Neural cell (in vitro differentiated cells): ENCODE data around the gene PDE1C. TPM values are rescaled to one million over a fixed set of nuclear protein-coding genes. Genes with fewer than 3 reads are reported as not detected.
A peak's percentile ranks its signal among the peaks of the same experiment; 100 is the strongest.

ENCODE experiments used
- H2AFZ ChIP-seq: fragments of 200-600, 300-800 bp; sonication (generic), shearing (Covaris generic); 2 replicates; pipeline ENCODE4 v1.6.0; 2014; ENCODE audit warnings: low read depth, mild to moderate bottlenecking, antibody characterized with exemption, low read length, moderate library complexity
- H3F3A ChIP-seq: fragments of 200-600 bp; shearing (Covaris generic); 2 replicates; pipeline ENCODE4 v1.6.1; 2016; ENCODE audit warnings: mild to moderate bottlenecking, moderate library complexity, mixed read lengths, antibody characterized with exemption, low read length; ENCODE audit not compliant: insufficient read depth, poor library complexity, severe bottlenecking
- H3K27ac ChIP-seq: fragments of 200-600, 300-800 bp; sonication (generic), shearing (Covaris generic); 2 replicates; pipeline ENCODE4 v1.5.1; 2014; ENCODE audit warnings: mild to moderate bottlenecking, low read length, moderate library complexity
- H3K27me3 ChIP-seq: fragments of 300-800, 200-600 bp; sonication (generic), shearing (Covaris generic); 2 replicates; pipeline ENCODE4 v1.6.0; 2014; ENCODE audit warnings: mild to moderate bottlenecking, low read depth, low read length, moderate library complexity; ENCODE audit not compliant: insufficient read depth
- H3K36me3 ChIP-seq: fragments of 300-800, 200-600 bp; sonication (generic), shearing (Covaris generic); 2 replicates; pipeline ENCODE4 v1.5.1; 2014; ENCODE audit warnings: mild to moderate bottlenecking, antibody characterized with exemption, low read length, moderate library complexity; ENCODE audit not compliant: insufficient read depth
- H3K4me2 ChIP-seq: fragments of 300-800, 200-600 bp; sonication (generic), shearing (Covaris generic); 2 replicates; pipeline ENCODE4 v1.6.0; 2014; ENCODE audit warnings: mild to moderate bottlenecking, low read length
- H3K4me3 ChIP-seq: fragments of 300-800, 200-600 bp; sonication (generic), shearing (Covaris generic); 2 replicates; pipeline ENCODE4 v1.5.1; 2014; ENCODE audit warnings: mild to moderate bottlenecking, low read length, moderate library complexity
- H3K79me2 ChIP-seq: fragments of 200-600 bp; shearing (Covaris generic); replicated peaks from 2 replicates; pipeline ENCODE4 v1.6.0; 2014; ENCODE audit warnings: mild to moderate bottlenecking, low read length, moderate library complexity; ENCODE audit not compliant: insufficient read depth
- H3K9ac ChIP-seq: fragments of 300-800, 200-600 bp; sonication (generic), shearing (Covaris generic); 2 replicates; pipeline ENCODE4 v1.6.1; 2016; ENCODE audit warnings: mild to moderate bottlenecking, low read length, mixed read lengths
- H3K9me2 ChIP-seq: fragments of 200-600 bp; shearing (Covaris generic); 2 replicates; pipeline ENCODE4 v1.6.1; 2016; ENCODE audit warnings: mild to moderate bottlenecking, low read length, mixed read lengths; ENCODE audit not compliant: insufficient read depth
- H3K9me3 ChIP-seq: fragments of 200-600, 300-800 bp; sonication (generic), shearing (Covaris generic); 2 replicates; pipeline ENCODE4 v1.6.1; 2016; ENCODE audit warnings: mild to moderate bottlenecking, mixed run types, low read length, moderate library complexity, mixed read lengths
- H4K20me1 ChIP-seq: fragments of 200-600 bp; shearing (Covaris generic); 2 replicates; pipeline ENCODE4 v1.6.1; 2016; ENCODE audit warnings: mild to moderate bottlenecking, mixed run types; ENCODE audit not compliant: insufficient read depth
- EP300 ChIP-seq: fragments of 450-650 bp; conservative IDR thresholded peaks from 2 replicates; pipeline ENCODE4 v1.6.1; 2014; ENCODE audit warnings: antibody characterized with exemption, mild to moderate bottlenecking, moderate library complexity; ENCODE audit not compliant: poor library complexity, severe bottlenecking
- EZH2 ChIP-seq: fragments of 200-600, 300-800 bp; shearing (Covaris generic), sonication (generic); IDR thresholded peaks from 2 replicates; pipeline ENCODE4 v1.6.1; 2014; ENCODE audit warnings: antibody characterized with exemption, low read length, borderline replicate concordance, mild to moderate bottlenecking; ENCODE audit not compliant: insufficient read depth, poor library complexity, severe bottlenecking
- MXI1 ChIP-seq: fragments of 450-650 bp; conservative IDR thresholded peaks from 2 replicates; pipeline ENCODE4 v1.6.1; 2014; ENCODE audit warnings: antibody characterized with exemption, mild to moderate bottlenecking; ENCODE audit not compliant: poor library complexity, severe bottlenecking
- POLR2AphosphoS5 ChIP-seq: IDR thresholded peaks from 2 replicates; pipeline ENCODE4 v1.6.1; 2012
- RAD21 ChIP-seq: fragments of 450-650 bp; conservative IDR thresholded peaks from 2 replicates; pipeline ENCODE4 v1.6.1; 2014; ENCODE audit warnings: antibody characterized with exemption, mild to moderate bottlenecking, moderate library complexity
- SMC3 ChIP-seq: fragments of 450-650 bp; conservative IDR thresholded peaks from 2 replicates; pipeline ENCODE4 v1.6.1; 2014; ENCODE audit warnings: antibody characterized with exemption, mild to moderate bottlenecking, moderate library complexity; ENCODE audit not compliant: poor library complexity
- TAF1 ChIP-seq: IDR thresholded peaks from 2 replicates; pipeline ENCODE4 v1.6.1; 2012; ENCODE audit warnings: low read depth
- polyA plus RNA-seq: library from polyadenylated mRNA; depleted of rRNA; stranded (reverse); fragments of >200 nt; gene quantifications from 2 replicates; pipeline ENCODE4 v1.2.3, GENCODE V29; 2014
- TF ChIP-seq, protein P1 (sequence below): IDR thresholded peaks from 2 replicates; pipeline ENCODE4 v1.6.1; 2012; ENCODE audit warnings: borderline replicate concordance
- TF ChIP-seq, protein P2 (sequence below): fragments of 450-650 bp; IDR thresholded peaks from 2 replicates; pipeline ENCODE4 v1.5.1; 2014; ENCODE audit warnings: antibody characterized with exemption, mild to moderate bottlenecking, moderate library complexity; ENCODE audit not compliant: poor library complexity, severe bottlenecking

The PDE1C gene
- polyA plus RNA-seq, 1 donor from 2014 or later, result 6.6 TPM

DNA sequence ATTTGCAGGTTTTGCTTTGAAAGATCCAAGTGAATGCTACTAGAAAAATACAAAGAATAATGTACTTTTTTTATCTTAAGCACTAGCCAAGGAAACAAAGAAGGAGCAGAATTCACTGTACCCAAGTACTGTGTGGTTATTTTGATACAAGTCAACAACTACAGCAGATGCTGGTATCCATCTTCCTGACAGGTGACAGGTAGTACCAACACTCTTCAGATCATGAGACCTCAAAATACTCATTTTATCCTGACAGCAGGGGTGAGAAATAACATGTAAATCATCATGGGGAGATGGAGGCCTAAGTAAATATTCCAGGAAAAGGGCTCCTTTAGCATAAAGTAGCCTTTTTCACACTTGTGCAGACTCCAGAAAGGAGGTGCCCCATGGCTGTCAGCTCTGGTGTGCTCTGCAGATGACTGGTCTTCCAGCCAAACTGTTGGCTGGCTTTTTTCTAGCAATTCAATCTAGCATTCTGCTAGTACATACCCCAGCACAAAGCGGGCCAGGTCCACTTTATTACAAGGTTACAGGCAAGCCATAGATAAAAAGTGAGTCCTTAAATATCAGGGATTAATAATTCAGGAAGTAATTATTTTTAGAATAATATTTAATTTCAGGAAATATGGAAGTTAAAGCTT is 90.4 kb downstream of the PDE1C start:
- Histone ChIP-seq H3K4me3 (no peak overlapping the region), H2AFZ (no peak overlapping the region), H3K36me3 (no peaks in the 10 kb centered on the region), H3K79me2 (no peaks in the 10 kb centered on the region), H3K9ac (no peak overlapping the region), H3K27me3 (no peaks in the 10 kb centered on the region), H3F3A (no peaks in the 10 kb centered on the region), H4K20me1 (no peaks in the 10 kb centered on the region), H3K9me2 (no peaks in the 10 kb centered on the region), H3K27ac (peak overlapping the region; percentile 21), H3K4me2 (no peak overlapping the region), H3K9me3 (no peaks in the 10 kb centered on the region)
- TF ChIP-seq, protein P1, sequence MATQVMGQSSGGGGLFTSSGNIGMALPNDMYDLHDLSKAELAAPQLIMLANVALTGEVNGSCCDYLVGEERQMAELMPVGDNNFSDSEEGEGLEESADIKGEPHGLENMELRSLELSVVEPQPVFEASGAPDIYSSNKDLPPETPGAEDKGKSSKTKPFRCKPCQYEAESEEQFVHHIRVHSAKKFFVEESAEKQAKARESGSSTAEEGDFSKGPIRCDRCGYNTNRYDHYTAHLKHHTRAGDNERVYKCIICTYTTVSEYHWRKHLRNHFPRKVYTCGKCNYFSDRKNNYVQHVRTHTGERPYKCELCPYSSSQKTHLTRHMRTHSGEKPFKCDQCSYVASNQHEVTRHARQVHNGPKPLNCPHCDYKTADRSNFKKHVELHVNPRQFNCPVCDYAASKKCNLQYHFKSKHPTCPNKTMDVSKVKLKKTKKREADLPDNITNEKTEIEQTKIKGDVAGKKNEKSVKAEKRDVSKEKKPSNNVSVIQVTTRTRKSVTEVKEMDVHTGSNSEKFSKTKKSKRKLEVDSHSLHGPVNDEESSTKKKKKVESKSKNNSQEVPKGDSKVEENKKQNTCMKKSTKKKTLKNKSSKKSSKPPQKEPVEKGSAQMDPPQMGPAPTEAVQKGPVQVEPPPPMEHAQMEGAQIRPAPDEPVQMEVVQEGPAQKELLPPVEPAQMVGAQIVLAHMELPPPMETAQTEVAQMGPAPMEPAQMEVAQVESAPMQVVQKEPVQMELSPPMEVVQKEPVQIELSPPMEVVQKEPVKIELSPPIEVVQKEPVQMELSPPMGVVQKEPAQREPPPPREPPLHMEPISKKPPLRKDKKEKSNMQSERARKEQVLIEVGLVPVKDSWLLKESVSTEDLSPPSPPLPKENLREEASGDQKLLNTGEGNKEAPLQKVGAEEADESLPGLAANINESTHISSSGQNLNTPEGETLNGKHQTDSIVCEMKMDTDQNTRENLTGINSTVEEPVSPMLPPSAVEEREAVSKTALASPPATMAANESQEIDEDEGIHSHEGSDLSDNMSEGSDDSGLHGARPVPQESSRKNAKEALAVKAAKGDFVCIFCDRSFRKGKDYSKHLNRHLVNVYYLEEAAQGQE, result peak; percentile 58
- TF ChIP-seq EP300 (peak; percentile 79), POLR2AphosphoS5 (peak; percentile 65), TAF1 (no peak), MXI1 (no peak), SMC3 (no peak), EZH2 (no peak), RAD21 (no peak)
- TF ChIP-seq, protein P2, sequence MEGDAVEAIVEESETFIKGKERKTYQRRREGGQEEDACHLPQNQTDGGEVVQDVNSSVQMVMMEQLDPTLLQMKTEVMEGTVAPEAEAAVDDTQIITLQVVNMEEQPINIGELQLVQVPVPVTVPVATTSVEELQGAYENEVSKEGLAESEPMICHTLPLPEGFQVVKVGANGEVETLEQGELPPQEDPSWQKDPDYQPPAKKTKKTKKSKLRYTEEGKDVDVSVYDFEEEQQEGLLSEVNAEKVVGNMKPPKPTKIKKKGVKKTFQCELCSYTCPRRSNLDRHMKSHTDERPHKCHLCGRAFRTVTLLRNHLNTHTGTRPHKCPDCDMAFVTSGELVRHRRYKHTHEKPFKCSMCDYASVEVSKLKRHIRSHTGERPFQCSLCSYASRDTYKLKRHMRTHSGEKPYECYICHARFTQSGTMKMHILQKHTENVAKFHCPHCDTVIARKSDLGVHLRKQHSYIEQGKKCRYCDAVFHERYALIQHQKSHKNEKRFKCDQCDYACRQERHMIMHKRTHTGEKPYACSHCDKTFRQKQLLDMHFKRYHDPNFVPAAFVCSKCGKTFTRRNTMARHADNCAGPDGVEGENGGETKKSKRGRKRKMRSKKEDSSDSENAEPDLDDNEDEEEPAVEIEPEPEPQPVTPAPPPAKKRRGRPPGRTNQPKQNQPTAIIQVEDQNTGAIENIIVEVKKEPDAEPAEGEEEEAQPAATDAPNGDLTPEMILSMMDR, result no peak

DNA sequence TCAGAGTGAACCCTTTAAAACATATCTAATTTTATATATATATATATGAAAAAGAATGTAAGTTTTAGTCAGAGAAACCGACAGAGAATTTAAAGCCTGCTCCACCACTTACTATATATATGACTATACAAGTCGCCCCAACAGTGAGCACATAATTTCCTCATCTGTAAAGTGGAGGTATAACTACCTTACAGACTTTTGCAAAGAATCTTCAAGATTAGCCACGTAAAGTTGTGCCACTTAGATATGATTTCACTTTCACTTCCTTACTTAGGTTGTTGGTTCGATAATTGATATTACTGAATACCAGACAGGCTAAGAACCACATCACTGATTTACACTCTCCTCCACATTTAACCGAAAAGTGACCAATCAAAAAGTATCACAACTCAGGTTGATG is 94.7 kb downstream of the PDE1C start:
- TF ChIP-seq TAF1 (no peak), EZH2 (no peak), RAD21 (no peak), POLR2AphosphoS5 (no peak), SMC3 (no peak), EP300 (no peak), MXI1 (no peak)
- TF ChIP-seq, protein P2, result no peak
- TF ChIP-seq, protein P1, result no peak

More for the DNA sequence above, 94.7 kb downstream of the PDE1C start:
- H3K27me3 ChIP-seq, result no peaks in the 10 kb centered on the region
- H3F3A ChIP-seq, result no peaks in the 10 kb centered on the region
- H3K79me2 ChIP-seq, result no peaks in the 10 kb centered on the region
- H3K9ac ChIP-seq, result no peak overlapping the region
- no peak overlapping the region for H3K4me2 ChIP-seq
- H3K9me3 ChIP-seq, result no peaks in the 10 kb centered on the region
- H4K20me1 ChIP-seq, result no peaks in the 10 kb centered on the region
- H2AFZ ChIP-seq, result no peak overlapping the region
- H3K9me2 ChIP-seq, result no peaks in the 10 kb centered on the region
- no peaks in the 10 kb centered on the region for H3K36me3 ChIP-seq
- H3K4me3 ChIP-seq, result no peak overlapping the region
- no peak overlapping the region for H3K27ac ChIP-seq
